Measurements from ENCODE around the gene HUS1. TPM values are rescaled to one million over a fixed set of nuclear protein-coding genes. Genes with fewer than 3 reads are reported as not detected.

Gene HUS1
- total and polyA plus RNA-seq, 2 of the 8 experiments (the other 6 are each of a cell fraction or from before 2014, with no cell fraction given) = 15.0 to 33.0 TPM

GRCh38 chr7:48016641-48017040, 37.2 kb upstream of the HUS1 start:
- no peak overlapping the region for H3K9ac ChIP-seq (replicated peaks in 1 of 4; ENCODE audit: extremely low read depth in 1 of 4, low read depth in 3 of 4, low read length in 3 of 4)
- no peak overlapping the region for H2BK120ac ChIP-seq (replicated peaks; ENCODE audit: low read depth, low read length)
- H3K27me3 ChIP-seq (replicated peaks in 1 of 4; ENCODE audit: control insufficient read depth in 3 of 4, extremely low read depth in 1 of 4, insufficient read depth in 3 of 4, low read length in 3 of 4) = no peaks in the 10 kb centered on the region
- 0 out of 2 replicates have a peak, but pooled peaks cover 2% of the 10 kb centered on the region for H3K23me2 ChIP-seq (ENCODE audit: low read depth, low read length)
- H3K4me2 ChIP-seq (ENCODE audit: insufficient read depth in 1 of 2, low read depth in 2 of 2, low read length in 2 of 2) = no peak overlapping the region
- no peaks in the 10 kb centered on the region for H3K36me3 ChIP-seq (ENCODE audit: control insufficient read depth in 2 of 4, insufficient read depth in 4 of 4, low read length in 3 of 4)
- H4K8ac ChIP-seq (ENCODE audit: extremely low read depth, insufficient read depth, low read length) = no peak overlapping the region
- DNase-seq (ENCODE audit: low read depth in 1 of 2, low spot score in 2 of 2) (no peak), FAIRE-seq (no peak)
- no peak overlapping the region for H3K27ac ChIP-seq (ENCODE audit: low read depth, low read length)
- CTCF ChIA-PET (ENCODE audit: partially characterized antibody) = no interaction called here
- no peak overlapping the region for H3K4me3 ChIP-seq (ENCODE audit: extremely low read depth in 1 of 4, insufficient read depth in 2 of 4, low read depth in 3 of 4, low read length in 4 of 4)
- H3K56ac ChIP-seq (replicated peaks; ENCODE audit: insufficient read length, low read depth, low read length) = no peak overlapping the region
- H2AFZ ChIP-seq (ENCODE audit: low read length) = no peak overlapping the region
- H4K5ac ChIP-seq (ENCODE audit: insufficient read length, low read depth, low read length) = no peak overlapping the region
- no peak overlapping the region for H3K23ac ChIP-seq (ENCODE audit: insufficient read length)
- H2BK15ac ChIP-seq (ENCODE audit: low read length) = no peak overlapping the region
- H3K9me3 ChIP-seq (ENCODE audit: insufficient read depth in 2 of 2, low read depth in 1 of 2, low read length in 1 of 2) = no peaks in the 10 kb centered on the region
- no peak overlapping the region for H2BK20ac ChIP-seq (ENCODE audit: low read length)
- no peak overlapping the region for H2BK12ac ChIP-seq (ENCODE audit: low read depth, low read length)
- no peaks in the 10 kb centered on the region for H3K4me1 ChIP-seq (replicated peaks in 1 of 4; ENCODE audit: control insufficient read depth in 3 of 4, insufficient read depth in 4 of 4, low read length in 3 of 4)
- no peak overlapping the region for H3K14ac ChIP-seq (ENCODE audit: insufficient read length)
- no peak overlapping the region for H3K18ac ChIP-seq (ENCODE audit: extremely low read depth, low read length)
- H2BK5ac ChIP-seq (ENCODE audit: low read depth, low read length) = no peak overlapping the region
- no peaks in the 10 kb centered on the region for H3K79me2 ChIP-seq (ENCODE audit: control insufficient read depth in 1 of 2, insufficient read depth in 2 of 2, low read length in 2 of 2)
- H3K79me1 ChIP-seq (ENCODE audit: low read depth, low read length) = no peaks in the 10 kb centered on the region
- H4K20me1 ChIP-seq (replicated peaks in 1 of 2; ENCODE audit: control insufficient read depth in 1 of 2, insufficient read depth in 2 of 2, low read length in 2 of 2) = no peaks in the 10 kb centered on the region
- no peak overlapping the region for H2AK5ac ChIP-seq (ENCODE audit: low read depth, low read length)
- POLR2A ChIA-PET (ENCODE audit: partially characterized antibody) = no interaction called here
- no peak overlapping the region for H3K4ac ChIP-seq (replicated peaks; ENCODE audit: insufficient read length, low read depth, low read length)
- H4K91ac ChIP-seq (replicated peaks; ENCODE audit: insufficient read length, low read length) = no peak overlapping the region
- TF ChIP-seq CTBP2 (IDR thresholded peaks at IDR 0.05; ENCODE audit: borderline replicate concordance, insufficient read depth, insufficient read length, low read length) = no peak
